DND-41 (cell line): ENCODE data around the gene PLPP1.
A peak's percentile ranks its signal among the peaks of the same experiment; 100 is the strongest.

Experiments used
- ATAC-seq: fragments of 200-7000 bp; cut with Tn5 transposase; 3 replicates; pipeline ENCODE4 v1.9.1; 2021; ENCODE audit warnings: low read depth; ENCODE audit not compliant: insufficient read depth
- DNase-seq: peaks from one replicate; pipeline ENCODE4 v3.0.0-alpha.2; 2020
- H2AFZ ChIP-seq: 2 replicates; pipeline ENCODE4 v1.6.0; 2012; ENCODE audit warnings: low read depth, low read length
- H3K27ac ChIP-seq: 2 replicates; pipeline ENCODE4 v1.5.1; 2012; ENCODE audit warnings: low read length, inconsistent platforms
- H3K27me3 ChIP-seq: fragments of 200-600 bp; sonication (generic); 2 replicates; pipeline ENCODE4 v1.6.0; 2012; ENCODE audit warnings: low read length, mild to moderate bottlenecking, inconsistent platforms; ENCODE audit not compliant: insufficient read depth, poor library complexity
- H3K36me3 ChIP-seq: 2 replicates; pipeline ENCODE4 v1.5.1; 2012; ENCODE audit warnings: low read length, inconsistent platforms; ENCODE audit not compliant: insufficient read depth
- H3K4me1 ChIP-seq: 2 replicates; pipeline ENCODE4 v1.5.1; 2012; ENCODE audit warnings: mild to moderate bottlenecking, low read length; ENCODE audit not compliant: insufficient read depth
- H3K4me2 ChIP-seq: 2 replicates; pipeline ENCODE4 v1.6.0; 2012; ENCODE audit warnings: mild to moderate bottlenecking, moderate library complexity, low read length, inconsistent platforms; ENCODE audit not compliant: insufficient read depth
- H3K4me3 ChIP-seq, 2 experiments: fragments of 200-600 bp in 1 of 2; shearing (Covaris generic) in 1 of 2; 2 replicates each; pipeline ENCODE4 v1.5.1; 2012 to 2016; ENCODE audit warnings: inconsistent platforms in 2 of 2, low read length in 2 of 2, mild to moderate bottlenecking in 2 of 2, low read depth in 1 of 2, moderate library complexity in 1 of 2
- H3K79me2 ChIP-seq: 2 replicates; pipeline ENCODE4 v1.6.0; 2012; ENCODE audit warnings: low read length, inconsistent platforms; ENCODE audit not compliant: insufficient read depth
- H3K9ac ChIP-seq: 2 replicates; pipeline ENCODE4 v1.6.0; 2012; ENCODE audit warnings: low read depth, mild to moderate bottlenecking, inconsistent platforms, low read length, moderate library complexity
- H3K9me3 ChIP-seq: 2 replicates; pipeline ENCODE4 v1.5.1; 2012; ENCODE audit warnings: low read length, moderate library complexity, mild to moderate bottlenecking, inconsistent platforms; ENCODE audit not compliant: insufficient read depth, severe bottlenecking
- H4K20me1 ChIP-seq: 2 replicates; pipeline ENCODE4 v1.6.0; 2012; ENCODE audit warnings: low read length; ENCODE audit not compliant: insufficient read depth
- EZH2 ChIP-seq: IDR thresholded peaks from 3 replicates; pipeline ENCODE4 v1.6.1; 2012; ENCODE audit warnings: borderline replicate concordance, low read depth, mild to moderate bottlenecking, moderate library complexity, low read length, inconsistent platforms; ENCODE audit not compliant: severe bottlenecking
- TF ChIP-seq, protein P1 (sequence below): IDR thresholded peaks from 2 replicates; pipeline ENCODE4 v1.5.1; 2012; ENCODE audit warnings: borderline replicate concordance, low read length, moderate library complexity, mild to moderate bottlenecking; ENCODE audit not compliant: poor library complexity, severe bottlenecking; ENCODE audit errors: extremely low read depth

PLPP1 gene

DNA sequence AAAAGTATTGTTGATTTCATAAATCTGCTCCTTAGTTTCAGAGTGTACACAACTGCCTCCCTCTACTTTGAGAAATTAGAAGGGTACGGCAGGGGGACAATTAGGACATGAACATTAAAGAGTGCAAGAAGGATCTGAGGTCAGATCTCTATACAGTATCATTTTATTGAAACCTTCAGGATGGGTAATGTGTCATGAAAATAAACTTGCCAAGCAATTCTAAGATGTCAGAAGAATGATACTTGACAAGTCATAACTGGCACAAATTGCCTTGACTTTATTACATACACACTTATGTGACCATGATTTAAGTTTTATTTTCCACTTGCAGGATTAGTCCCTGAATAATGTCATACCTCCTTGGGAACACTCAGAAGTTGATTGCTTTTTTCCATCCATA is 92.8 kb downstream of the PLPP1 start:
- Histone ChIP-seq H3K27ac (no peak overlapping the region), H3K79me2 (no peaks in the 10 kb centered on the region), H3K4me1 (no peaks in the 10 kb centered on the region), H3K9me3 (no peaks in the 10 kb centered on the region), H3K36me3 (peaks cover 38% of the 10 kb centered on the region), H4K20me1 (no peaks in the 10 kb centered on the region), H3K4me2 (no peak overlapping the region), H2AFZ (no peak overlapping the region), H3K27me3 (no peaks in the 10 kb centered on the region), H3K4me3 (no peak overlapping the region), H3K9ac (no peak overlapping the region)
- ATAC-seq (no peak), DNase-seq (no peak)
- no peak for TF ChIP-seq EZH2
- TF ChIP-seq, protein P1, sequence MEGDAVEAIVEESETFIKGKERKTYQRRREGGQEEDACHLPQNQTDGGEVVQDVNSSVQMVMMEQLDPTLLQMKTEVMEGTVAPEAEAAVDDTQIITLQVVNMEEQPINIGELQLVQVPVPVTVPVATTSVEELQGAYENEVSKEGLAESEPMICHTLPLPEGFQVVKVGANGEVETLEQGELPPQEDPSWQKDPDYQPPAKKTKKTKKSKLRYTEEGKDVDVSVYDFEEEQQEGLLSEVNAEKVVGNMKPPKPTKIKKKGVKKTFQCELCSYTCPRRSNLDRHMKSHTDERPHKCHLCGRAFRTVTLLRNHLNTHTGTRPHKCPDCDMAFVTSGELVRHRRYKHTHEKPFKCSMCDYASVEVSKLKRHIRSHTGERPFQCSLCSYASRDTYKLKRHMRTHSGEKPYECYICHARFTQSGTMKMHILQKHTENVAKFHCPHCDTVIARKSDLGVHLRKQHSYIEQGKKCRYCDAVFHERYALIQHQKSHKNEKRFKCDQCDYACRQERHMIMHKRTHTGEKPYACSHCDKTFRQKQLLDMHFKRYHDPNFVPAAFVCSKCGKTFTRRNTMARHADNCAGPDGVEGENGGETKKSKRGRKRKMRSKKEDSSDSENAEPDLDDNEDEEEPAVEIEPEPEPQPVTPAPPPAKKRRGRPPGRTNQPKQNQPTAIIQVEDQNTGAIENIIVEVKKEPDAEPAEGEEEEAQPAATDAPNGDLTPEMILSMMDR, result no peak

DNA sequence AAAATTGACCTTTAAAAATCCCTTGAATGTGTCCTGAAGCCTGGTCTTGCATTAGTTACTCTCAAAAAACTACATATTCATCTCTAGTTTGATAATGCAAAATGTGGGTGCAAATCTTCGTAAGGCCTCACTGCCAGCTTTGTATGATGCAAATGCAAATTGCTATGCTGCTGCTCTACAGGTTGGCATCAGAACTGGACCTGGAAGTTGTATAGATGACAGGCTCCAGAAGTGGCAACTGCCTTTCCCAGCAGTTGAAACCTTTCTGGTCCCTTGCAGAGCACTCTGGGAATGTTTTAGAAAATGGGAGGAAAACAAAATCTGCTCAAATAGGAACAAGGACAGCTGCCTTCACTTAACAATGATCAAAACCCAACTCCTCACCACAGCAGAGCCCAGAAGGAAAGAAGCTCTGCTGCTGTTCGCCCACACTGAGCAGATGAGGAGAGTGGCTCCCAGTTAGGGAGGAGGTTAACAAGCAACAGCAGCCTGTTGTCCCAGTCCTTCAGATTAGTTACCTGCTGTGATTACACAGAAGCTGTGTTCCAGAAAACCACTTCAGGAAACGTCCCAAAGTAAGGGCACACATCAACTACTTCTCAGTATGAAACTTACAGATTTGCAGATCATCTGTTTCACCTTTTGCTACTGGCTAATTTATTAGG is 93.5 kb downstream of the PLPP1 start:
- no peak overlapping the region for H3K27ac ChIP-seq

DNA sequence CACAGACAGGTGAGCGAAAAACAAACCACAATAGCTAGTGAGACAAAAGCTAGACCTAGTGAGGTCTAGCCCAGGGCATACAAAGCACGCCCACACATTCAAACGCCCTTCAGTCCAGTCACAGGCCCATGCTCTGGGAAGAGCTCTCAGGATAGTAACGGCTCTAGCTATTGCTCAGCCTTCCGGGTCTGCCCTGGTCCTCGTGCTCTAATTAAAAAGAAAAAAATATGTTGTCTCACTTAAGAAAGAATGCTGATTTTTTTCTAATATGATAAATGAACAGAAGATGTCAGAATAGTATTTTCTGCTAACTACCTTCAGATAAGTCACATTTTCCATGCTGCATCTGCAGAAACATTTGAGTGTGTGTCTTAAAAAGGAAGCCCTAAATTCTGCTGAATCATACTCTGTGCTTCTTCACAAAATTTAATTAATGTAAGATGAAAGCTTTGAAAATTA is 94.5 kb downstream of the PLPP1 start:
- no peak for ATAC-seq
- Histone ChIP-seq H3K9ac (no peak overlapping the region), H3K36me3 (peaks cover 49% of the 10 kb centered on the region), H4K20me1 (no peaks in the 10 kb centered on the region), H3K4me2 (no peak overlapping the region), H3K9me3 (no peaks in the 10 kb centered on the region), H3K79me2 (no peaks in the 10 kb centered on the region), H2AFZ (no peak overlapping the region), H3K4me3 (no peak overlapping the region), H3K27me3 (no peaks in the 10 kb centered on the region), H3K27ac (no peak overlapping the region), H3K4me1 (no peaks in the 10 kb centered on the region)
- no peak for DNase-seq
- TF ChIP-seq, protein P1, result no peak
- TF ChIP-seq EZH2, result no peak

More for the DNA sequence above, 93.5 kb downstream of the PLPP1 start:
- Histone ChIP-seq H4K20me1 (no peaks in the 10 kb centered on the region), H3K4me3 (no peak overlapping the region), H3K4me1 (no peaks in the 10 kb centered on the region), H3K79me2 (no peaks in the 10 kb centered on the region), H3K36me3 (peaks cover 45% of the 10 kb centered on the region), H3K4me2 (no peak overlapping the region), H3K9me3 (no peaks in the 10 kb centered on the region), H3K27me3 (no peaks in the 10 kb centered on the region), H2AFZ (no peak overlapping the region), H3K9ac (no peak overlapping the region)
- DNase-seq, result no peak
- ATAC-seq, result peak; percentile 67
- TF ChIP-seq, protein P1, result no peak
- TF ChIP-seq EZH2, result no peak
